ENCODE measurements around the gene PNPO.

DNA sequence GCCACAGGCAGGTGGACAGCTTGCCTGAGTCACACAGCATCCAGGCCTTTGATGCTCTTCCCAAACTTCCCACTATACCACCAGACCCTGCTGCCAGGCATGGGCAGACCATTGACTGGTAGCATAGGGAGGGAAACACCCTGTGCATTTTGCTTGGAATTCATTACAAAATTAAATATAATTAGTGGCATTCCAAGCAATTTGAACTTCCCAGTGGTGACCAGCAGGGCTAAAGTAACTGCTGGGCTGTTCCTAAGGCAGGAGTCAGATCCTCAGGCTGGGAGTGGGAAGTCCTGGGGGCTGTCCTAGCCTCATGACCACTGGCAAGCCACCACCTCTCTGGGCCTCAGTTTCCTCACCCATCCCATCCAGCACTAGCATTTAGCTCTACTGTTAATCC, 12.5 kb downstream of the PNPO start:
- TF ChIP-seq, protein P1, sequence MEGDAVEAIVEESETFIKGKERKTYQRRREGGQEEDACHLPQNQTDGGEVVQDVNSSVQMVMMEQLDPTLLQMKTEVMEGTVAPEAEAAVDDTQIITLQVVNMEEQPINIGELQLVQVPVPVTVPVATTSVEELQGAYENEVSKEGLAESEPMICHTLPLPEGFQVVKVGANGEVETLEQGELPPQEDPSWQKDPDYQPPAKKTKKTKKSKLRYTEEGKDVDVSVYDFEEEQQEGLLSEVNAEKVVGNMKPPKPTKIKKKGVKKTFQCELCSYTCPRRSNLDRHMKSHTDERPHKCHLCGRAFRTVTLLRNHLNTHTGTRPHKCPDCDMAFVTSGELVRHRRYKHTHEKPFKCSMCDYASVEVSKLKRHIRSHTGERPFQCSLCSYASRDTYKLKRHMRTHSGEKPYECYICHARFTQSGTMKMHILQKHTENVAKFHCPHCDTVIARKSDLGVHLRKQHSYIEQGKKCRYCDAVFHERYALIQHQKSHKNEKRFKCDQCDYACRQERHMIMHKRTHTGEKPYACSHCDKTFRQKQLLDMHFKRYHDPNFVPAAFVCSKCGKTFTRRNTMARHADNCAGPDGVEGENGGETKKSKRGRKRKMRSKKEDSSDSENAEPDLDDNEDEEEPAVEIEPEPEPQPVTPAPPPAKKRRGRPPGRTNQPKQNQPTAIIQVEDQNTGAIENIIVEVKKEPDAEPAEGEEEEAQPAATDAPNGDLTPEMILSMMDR (IDR thresholded peaks at IDR 0.05; ENCODE audit: low read depth, low read length): no peak
- TF ChIP-seq EZH2phosphoT487 (IDR thresholded peaks at IDR 0.05; ENCODE audit: low read depth): no peak
